G401.6 (cell line): Measurements from ENCODE around the gene STAT5B.

Source experiments
- FAIRE-seq: peaks from 2 replicates; lab custom pipeline; 2012; peaks lifted over from hg19 to GRCh38; lab: Jason Lieb, UNC

STAT5B gene

DNA sequence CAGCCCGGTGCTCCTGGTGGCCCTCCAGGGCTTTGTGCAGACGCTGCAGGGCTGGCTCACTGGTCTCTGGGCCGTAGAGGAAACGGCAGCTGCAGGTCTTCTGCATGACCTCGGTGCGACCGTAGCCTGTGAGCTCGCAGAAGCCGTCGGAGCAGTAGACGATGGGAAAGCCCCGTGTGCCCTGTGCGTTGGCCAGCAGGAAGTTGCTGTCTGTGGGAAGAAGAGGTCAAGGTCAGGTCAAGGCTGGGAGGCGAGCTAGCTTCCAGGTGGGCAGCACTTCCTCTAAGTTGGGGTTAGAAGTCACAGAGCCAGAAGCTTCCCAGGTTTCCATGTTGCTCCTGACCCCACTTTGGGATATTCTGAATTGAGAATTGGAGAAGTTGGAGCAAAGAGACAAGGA lies 97.4 kb downstream of the STAT5B start:
- no peak for FAIRE-seq

DNA sequence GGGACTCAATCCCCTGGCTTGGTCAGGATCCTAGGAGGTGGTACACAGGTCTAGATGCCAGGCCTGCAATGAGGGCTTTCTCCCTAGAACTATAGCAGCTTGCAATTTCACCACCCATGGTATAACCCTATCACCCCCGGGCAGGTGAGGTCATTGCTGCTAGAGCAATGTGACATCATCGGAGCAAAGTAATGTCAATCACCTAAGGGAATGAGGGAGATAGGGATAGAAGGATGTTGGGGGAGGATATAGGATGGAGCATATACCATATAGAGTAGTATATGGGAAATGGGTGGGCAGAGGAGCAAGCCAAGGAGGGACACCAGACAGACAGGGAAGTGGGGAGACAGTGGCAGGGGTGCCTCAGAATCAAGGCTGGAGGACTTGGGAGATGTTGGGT lies 98.5 kb downstream of the STAT5B start:
- FAIRE-seq, result no peak

DNA sequence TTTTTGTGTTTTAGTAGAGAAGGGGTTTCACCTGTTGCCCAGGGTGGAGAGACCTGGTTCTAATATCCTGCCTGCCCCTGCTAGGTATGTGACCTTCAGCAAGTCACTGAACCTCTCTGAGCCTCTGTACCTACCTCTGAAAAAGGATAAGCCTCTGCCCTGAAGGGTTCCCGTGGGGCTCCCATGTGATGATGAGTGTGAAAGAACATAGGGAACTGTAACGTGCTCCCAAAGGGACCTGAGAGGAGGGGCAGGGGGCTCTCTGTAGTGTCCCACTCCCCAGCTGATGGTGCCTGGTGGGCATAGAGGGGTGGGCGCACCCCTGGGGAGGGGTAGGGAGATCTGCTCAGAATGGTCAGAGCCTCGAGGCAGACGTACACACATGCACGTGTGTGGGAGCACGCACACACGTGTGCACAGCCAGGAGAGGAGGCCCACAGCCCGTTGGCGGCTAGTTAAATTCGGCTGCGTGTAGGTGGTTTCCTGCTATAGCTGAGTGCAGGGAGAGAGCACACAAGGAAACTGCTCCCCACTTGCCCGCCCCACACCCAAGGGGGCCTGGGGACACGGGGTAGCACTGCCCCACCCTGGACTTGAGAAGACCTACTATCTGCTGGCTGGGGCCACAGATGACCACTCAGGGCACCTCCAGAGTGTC lies 101.9 kb downstream of the STAT5B start:
- FAIRE-seq, result no peak

DNA sequence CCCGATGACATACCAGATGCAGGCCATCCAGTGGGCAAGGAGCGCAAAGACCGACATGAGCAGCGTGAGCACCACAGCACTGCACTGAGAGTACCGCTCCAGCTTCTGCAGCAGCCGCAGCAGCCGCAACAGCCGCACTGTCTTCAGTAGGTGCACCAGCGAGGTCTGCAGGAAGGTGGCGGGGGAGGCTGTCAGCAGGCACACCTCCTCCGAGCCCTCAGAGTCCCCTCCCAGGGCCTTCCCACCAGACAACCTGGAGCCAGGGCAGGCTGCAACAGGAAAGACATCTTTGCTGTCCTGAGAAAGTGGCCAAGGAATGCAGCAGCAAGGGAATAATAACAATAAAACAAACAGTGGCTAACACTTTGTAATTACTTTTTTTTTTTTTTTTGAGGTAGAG lies 104.4 kb downstream of the STAT5B start:
- FAIRE-seq, result no peak

DNA sequence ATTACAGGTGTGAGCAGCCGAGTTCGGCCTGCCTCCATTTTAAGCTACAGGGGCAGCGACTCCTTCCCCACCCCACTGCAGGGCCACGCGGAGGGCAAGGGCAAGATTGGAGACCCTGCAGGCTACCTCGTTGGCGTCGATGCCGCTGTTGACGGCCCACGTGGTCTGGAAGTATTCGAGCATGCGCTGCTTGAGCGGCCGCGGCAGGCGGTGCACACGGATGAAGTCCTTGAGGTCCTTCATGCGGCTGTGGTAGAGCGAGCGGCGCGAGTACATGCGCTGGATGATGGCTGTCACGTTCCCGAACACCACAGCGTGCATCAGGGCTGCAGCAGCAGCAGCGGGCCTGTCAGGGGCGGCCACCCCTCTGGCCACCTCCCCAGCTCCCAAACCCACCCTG lies 106.8 kb downstream of the STAT5B start:
- FAIRE-seq, result no peak

DNA sequence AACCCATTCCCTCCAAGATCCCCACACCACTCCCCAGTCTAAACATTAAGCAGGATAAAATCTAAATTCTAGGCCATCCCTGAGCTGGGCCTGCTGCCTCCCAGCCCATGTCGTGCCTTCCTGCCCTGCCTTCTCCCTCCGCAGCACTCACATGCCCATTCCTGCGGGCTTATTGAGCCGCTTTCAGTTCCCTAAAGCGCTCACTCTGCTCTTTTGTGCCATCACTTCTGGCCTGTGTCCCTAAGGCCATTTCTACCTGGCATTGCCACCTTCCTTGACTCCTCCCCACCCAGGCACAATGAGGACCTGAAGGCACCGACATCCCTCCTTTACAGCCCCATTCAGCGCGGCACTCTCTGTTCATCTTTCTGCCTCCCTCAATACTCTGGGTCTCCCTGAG lies 108.4 kb downstream of the STAT5B start:
- no peak for FAIRE-seq

DNA sequence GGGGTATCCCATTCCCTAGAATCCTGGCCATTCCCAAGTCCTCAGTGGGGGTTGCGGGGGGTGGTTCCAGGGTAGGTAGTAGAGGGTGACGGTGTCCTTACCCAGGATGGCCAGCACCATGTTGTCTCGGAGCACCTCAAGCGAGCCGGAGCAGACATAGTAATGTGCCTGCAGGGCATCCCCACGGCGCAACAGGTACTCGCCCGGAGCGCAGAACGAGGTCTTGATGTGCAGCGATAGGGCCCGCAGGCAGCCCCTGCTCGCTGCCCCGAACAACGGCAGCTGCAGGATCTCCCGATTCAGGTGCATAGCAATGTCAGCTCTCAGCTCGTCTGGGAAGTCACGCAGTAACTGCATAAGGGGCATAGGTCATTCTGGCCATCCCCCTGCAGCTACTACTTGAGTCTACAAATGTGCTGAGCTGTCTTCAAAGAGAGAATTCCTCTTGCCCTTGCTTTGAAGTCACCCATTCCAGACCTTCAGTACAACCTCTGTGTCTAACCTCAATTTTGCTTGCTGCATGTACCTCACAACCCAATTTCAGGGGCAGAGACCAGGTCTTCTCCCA lies 109.9 kb downstream of the STAT5B start:
- no peak for FAIRE-seq

DNA sequence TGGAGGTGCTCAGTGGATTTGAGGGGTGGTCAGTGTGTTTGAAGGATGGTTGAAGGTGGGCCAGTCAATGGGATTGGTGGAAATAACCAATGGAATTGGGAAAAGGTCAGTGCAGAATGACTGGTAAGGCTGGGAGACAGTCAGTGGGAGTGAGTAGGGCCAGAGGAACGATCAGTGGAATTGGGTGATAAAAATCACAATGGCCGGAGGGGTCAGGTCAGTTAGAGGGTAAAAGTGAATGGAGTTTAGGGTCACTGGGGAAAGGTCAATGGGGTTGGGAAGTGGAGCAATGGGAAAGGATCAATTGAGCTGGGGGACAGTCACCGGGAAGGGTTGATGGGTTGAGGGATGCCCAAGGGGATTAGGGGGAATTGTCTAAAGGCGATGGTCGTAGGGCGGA lies 110.4 kb downstream of the STAT5B start:
- no peak for FAIRE-seq

DNA sequence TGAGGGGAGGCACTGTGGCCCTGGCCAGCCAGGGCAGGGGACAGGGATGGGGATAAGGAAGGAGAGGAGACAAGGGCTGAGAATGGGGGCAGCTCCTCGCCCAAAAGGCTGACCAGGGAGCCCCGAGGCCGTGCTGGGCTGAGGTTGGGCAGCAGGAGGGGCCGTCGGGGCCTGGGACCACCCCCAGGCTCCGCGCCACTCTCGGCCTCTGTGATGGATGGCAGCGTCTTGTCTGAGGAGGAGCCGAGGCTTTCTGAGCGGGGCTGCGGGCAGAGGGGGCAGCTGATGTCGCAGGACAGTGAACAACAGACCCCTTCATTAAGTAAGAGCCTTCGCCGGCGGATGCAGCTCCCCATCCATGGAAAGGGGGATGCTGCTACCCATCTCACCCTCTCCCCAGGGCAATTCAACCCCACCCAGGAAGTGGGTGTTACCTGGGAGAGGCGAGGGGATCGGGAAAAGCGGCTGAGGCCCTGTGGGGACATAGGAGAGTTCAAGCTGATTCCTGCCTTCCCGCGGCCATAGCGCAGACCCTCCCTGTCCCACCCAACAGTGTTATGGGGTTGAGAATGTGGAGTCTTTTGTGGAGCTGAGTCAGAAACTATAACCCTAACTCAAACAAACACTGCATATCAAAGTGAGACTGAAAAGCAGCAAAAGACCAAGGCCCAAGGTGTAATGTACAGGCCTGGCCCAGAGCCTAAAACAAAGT lies 112.3 kb downstream of the STAT5B start:
- FAIRE-seq, result no peak

DNA sequence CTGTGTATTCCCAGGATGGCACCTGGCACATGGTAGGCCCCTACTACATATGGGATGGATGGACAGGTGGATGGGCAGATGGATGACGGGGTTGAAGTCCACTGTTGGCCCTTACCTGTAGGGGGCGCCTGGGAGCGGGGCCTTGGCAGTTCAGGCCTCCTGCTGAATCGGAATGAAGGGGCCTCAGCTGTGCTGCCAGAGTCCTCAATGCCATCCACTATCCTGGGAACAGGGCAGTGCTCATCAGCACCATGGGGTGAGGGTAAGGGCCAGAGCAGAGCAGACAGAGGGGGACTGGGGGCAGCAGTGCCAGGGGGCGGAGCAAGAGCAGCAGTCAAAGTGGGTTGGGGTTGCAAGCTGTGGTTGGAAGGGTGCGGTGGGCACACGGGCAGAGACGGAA lies 113.1 kb downstream of the STAT5B start:
- FAIRE-seq, result no peak

DNA sequence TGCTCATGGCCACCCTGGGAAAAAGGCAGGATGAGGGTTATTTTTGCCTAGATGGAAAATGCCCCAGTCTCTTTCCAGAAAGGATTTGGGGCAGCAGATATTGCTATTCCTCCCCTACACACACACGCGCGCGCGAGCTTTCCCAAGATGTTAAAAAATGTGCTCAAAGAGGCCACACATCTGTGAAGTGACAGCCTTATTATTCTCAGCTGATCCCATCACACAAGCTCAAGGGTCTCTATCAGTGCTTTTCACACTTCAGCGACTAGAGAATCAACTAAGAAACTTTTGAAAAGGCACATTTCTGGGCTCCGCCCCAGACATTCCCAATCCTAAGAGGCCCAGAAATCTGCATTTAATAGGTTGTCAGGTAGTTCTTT lies 115.7 kb downstream of the STAT5B start:
- FAIRE-seq, result no peak

DNA sequence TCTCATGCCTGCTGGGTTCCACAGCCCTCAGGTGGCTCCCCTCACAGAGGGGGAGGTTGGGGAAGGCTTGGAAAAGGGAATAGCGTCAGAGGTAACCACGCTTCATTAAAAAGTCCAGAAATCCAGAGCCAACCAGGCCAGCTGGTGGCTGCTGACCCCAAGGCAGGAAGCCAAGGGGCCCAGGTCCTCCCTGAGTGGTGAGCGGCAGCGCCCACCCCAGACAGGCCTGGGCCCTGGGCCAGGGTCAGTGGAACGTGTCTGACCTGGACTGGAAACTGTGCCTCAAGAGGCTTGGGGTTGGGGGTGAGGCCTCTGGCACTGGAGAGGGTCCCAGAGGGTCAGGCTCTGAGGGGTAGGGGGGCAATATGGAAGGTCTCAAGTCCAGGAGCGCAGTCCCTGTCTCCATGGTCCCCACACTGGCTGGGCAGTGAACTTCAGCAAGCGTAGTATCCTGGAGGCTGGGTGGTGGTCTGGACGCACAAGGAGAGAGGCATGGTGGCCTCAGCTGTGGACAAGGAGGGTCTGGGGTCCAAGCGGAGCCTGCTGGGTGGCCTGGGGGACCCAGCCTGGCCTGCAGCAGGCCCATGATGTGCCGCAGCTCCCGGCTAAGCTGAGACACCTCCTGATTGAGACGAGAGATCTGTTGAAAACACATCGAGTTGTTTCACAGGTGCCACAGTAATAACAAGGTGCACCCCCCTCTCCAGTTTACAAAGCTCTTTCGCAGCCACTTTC lies 116.2 kb downstream of the STAT5B start:
- no peak for FAIRE-seq

DNA sequence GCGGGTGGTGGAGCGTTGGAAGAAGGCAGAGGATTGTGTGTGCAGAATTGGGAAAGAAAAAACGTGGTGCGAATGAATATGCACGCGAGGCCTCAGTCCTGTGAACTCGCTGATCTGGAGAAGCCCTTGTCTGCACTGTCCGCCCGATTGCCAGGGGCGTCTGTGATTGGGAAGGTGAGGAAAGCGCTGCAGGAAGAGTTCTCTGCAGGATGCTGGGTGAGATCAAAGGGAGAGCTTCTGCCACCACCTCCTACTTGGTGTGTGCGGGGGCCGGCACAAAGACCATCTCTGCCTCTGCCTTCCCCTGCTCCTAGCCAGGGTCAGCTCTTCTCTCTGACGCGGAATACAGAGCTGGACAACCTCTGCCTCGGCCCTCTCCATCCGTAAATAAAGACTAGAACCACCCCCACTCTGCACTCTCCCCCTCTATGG lies 120.6 kb downstream of the STAT5B start:
- no peak for FAIRE-seq

DNA sequence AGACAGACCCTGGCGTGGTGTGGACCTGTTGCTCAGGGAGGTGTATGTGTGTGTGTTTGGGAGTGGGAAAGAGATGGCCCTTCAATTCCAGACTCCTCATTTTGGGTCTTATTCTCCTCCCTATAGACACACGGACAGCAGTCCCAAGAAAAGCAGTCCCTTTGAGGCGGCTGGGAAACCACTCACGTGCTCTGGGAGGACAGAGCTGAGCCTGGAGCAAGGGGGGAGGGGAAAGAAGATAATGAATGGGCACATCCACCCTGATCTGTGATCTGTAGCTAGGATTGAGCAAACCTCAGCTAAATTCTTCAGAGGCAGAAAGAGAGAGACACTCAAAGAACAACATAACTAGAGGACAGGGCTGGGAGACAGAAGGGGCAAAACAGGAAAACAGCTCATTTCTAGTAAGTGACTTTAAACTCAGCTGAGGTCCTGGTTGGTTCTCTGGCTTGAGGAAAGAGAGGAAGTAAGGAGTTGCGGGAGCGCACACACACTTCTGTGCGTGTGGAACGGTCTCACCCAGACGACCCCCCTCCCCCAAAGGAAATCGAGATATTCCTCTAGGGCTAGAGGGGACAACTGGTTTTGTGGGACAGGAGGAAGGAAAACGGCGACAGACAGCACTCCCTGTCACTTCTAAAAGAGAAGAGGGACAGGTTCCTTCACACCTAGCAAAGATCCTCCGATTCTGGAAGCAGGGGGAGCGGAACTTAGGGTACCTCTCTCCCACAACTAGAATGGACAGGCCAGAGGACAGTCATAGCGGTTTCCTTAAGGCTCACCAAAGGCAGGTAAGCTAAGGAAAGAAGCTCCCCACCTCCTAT lies 122.1 kb downstream of the STAT5B start:
- no peak for FAIRE-seq
